Effector memory CD4-positive, alpha-beta T cell (primary cell): ENCODE results near the gene WDR53.
"Not testable (repeated sequence)": the region's sequence is repeated elsewhere in the genome, so short reads cannot be mapped to it uniquely, and the experiment has no call there.

Source experiments
- DNase-seq, 3 donors: peaks; one replicate each; pipeline ENCODE4 v3.0.0-alpha.2; 2020
- H3K27ac ChIP-seq: 2 replicates; pipeline ENCODE4 v1.7.0; 2013; ENCODE audit warnings: mild to moderate bottlenecking, low read length, moderate library complexity; ENCODE audit not compliant: insufficient read depth, poor library complexity, severe bottlenecking
- H3K27me3 ChIP-seq: replicated peaks from 2 replicates; pipeline ENCODE4 v1.7.0; 2013; ENCODE audit warnings: mild to moderate bottlenecking, low read length; ENCODE audit not compliant: insufficient read depth, control insufficient read depth, poor library complexity, severe bottlenecking
- H3K36me3 ChIP-seq: 2 replicates; pipeline ENCODE4 v1.7.0; 2013; ENCODE audit warnings: mild to moderate bottlenecking, low read length, moderate library complexity; ENCODE audit not compliant: control insufficient read depth, insufficient read depth
- H3K4me1 ChIP-seq: 2 replicates; pipeline ENCODE4 v1.7.0; 2013; ENCODE audit warnings: low read length, mild to moderate bottlenecking; ENCODE audit not compliant: control insufficient read depth, insufficient read depth, poor library complexity, severe bottlenecking
- H3K4me3 ChIP-seq: 2 replicates; pipeline ENCODE4 v1.7.0; 2013; ENCODE audit warnings: low read length, low read depth, mild to moderate bottlenecking; ENCODE audit not compliant: insufficient read depth, poor library complexity, severe bottlenecking
- H3K9me3 ChIP-seq: 2 replicates; pipeline ENCODE4 v1.7.0; 2013; ENCODE audit warnings: mild to moderate bottlenecking, low read length, moderate library complexity; ENCODE audit not compliant: control insufficient read depth

Gene WDR53

DNA sequence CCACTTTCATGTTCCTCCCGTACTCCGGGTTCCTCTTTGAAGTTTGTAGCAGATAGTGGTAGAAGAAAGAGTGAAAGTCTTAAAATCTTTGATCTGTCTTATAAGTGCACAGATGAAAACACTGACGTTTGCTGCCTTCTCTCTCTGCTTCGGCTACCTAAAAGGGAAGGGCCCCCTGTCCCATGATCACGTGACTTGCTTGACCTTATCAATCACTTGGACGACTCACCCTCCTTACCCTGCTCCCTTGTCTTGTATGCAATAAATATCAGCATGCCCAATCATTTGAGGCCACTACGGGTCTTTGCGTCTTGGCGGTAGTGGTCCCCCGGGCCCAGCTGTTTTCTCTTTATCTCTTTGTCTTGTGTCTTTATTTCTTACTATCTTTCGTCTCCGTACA lies 47.1 kb downstream of the WDR53 start:
- not testable (repeated sequence) for H3K4me3 ChIP-seq, H3K27ac ChIP-seq, H3K4me1 ChIP-seq, H3K27me3 ChIP-seq, DNase-seq, H3K36me3 ChIP-seq
- peaks cover 12% of the 10 kb centered on the region for H3K9me3 ChIP-seq

DNA sequence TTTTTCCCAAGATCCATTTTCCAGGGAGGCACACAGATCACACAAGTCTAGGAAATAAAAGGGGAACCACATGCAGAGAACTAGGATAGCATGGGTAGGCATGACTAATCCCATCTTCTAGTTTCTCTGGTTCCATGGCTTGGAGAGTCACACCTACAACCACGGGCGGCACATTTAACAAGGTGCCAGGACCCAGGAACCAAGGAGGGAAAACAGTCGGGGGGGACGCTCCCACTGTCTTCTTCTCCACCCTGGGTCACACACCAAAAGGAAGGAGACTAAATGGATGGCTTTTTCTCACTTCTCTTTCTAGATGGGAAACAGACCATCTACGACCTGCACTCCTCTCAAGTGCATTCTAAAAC lies 48.7 kb downstream of the WDR53 start:
- Histone ChIP-seq H3K4me1 (no peaks in the 10 kb centered on the region), H3K4me3 (no peak overlapping the region), H3K27ac (no peak overlapping the region), H3K9me3 (peaks cover 12% of the 10 kb centered on the region), H3K27me3 (no peaks in the 10 kb centered on the region), H3K36me3 (no peaks in the 10 kb centered on the region)
- no peak for DNase-seq

DNA sequence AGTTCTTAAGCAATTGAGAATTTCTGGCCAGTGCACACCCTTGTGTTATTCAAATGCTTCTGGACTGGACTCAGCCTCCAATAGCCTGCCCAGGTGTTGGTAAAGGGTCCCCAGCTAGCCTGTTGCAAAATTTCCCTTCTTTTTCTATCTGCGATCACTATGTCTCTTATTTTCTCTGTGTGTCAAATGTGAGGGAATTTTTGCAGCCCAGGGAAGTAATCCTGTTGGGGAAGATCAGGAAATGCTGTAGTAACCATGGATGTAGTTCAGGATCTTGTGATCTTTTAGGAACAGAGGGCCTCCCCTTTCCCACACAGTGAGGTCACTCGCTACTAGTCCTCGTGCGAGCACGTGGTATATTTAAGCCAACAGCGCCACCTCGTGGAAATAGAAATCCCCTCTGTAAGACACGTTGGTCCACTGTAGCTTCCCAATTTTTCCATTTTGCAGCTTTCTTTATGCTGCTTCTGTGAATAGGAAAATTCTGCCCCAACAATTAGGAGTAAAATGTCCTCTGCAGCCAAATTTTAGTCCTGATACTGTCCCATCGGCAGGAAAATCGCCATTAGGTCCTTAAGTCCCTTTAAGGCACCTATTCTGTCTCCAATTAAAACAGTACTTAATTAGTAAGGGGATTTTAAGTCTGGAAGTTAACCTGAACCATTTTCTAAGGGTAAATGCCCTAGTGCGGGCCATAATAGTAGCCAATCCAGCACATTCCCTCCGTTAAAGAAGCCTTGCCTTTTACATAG lies 49.2 kb downstream of the WDR53 start:
- Histone ChIP-seq H3K36me3 (no peaks in the 10 kb centered on the region), H3K4me1 (no peaks in the 10 kb centered on the region), H3K27ac (no peak overlapping the region), H3K4me3 (no peak overlapping the region), H3K27me3 (no peaks in the 10 kb centered on the region), H3K9me3 (peaks cover 12% of the 10 kb centered on the region)
- DNase-seq: peak; percentile 13 to 61 (median 41)

DNA sequence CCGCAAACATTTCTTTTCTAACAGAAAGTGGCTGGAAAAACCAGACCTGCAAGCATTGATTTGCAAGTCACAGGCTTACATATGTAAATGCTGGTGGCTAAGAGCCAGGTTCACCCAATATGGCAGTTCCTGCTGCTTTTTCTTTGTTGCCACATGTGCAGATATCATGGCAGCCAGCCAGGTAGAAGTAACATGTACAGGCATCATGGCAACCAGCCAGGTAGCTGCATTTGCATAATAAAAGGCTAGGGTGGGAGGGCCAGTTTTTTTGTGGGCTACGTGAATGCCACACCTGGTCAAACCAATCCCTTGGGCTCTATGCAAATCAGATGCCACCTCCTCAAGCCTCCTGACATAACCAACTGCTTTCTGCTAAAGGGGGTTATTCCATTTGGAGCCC lies 50.4 kb downstream of the WDR53 start:
- Histone ChIP-seq H3K27me3 (no peaks in the 10 kb centered on the region), H3K27ac (no peak overlapping the region), H3K4me3 (no peak overlapping the region), H3K4me1 (no peaks in the 10 kb centered on the region), H3K9me3 (peaks cover 12% of the 10 kb centered on the region), H3K36me3 (no peaks in the 10 kb centered on the region)
- DNase-seq: no peak

DNA sequence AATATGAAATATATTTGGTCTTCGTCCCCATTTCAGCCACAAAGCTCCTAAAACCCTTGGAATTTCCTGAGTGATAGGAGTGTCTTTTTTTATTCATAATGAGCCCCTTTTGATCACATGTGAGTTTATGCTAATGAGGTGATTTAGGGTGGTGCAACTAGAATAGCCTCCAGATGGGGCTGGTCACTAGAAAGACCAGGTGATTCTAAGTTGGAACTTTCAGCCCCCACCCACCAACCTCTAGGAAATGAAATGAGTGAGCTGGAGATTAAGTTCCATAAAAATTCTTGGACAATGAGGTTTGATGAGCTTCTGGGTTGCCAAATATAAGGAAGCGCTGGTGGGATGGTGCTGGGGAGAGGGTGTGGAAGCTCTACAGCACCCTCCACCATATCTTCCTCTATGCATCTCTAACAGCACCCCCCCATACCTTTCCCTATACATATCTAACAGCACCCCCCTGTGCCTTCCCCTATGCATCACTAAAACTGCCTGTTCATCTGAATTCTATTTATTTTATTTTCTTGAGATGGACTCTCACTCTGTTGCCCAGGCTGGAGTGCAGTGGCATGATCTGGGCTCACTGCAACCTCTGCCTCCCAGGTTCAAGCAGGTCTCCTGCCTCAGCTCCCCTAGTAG lies 51.1 kb downstream of the WDR53 start:
- no peaks in the 10 kb centered on the region for H3K4me1 ChIP-seq
- no peak overlapping the region for H3K4me3 ChIP-seq
- H3K27ac ChIP-seq: no peak overlapping the region
- no peaks in the 10 kb centered on the region for H3K36me3 ChIP-seq
- no peak for DNase-seq
- no peaks in the 10 kb centered on the region for H3K27me3 ChIP-seq
- peaks cover 12% of the 10 kb centered on the region for H3K9me3 ChIP-seq

DNA sequence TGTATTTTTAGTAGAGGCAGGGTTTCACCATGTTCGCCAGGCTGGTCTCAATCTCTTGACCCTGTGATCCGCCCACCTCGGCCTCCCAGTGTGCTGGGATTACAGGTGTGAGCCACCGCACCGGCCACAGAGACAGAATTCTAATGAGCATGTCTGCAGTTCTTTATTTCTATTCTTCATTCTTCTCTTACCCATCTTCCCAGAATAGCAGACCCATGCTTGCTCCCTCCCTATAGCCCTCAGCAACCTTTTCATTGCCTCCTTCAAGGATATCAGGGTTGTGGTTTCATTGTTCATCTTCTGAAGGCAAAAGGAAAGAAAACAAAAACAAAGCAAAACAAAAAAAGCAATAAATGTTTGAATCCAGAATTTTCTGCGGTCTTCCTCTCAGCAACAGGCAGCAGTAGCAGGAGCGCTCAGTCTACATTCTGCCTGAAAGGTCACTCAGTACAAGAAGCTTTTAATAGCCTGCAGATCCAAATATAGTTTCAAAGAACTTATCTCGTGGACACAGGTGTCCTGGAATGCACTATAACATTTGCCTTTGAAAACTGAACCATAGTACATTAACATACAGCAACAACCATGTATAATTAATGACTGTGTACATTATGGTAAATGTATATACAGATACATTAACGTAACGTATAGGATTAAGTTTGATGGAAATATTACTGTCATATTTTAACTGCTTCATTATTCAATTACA lies 53.3 kb downstream of the WDR53 start, which contains the start of gene SMCO1:
TSS of gene SMCO1 (minus strand) at position 434 of the 709 bp plus-strand sequence. CDS start at position 297, 137 bp downstream.
- DNase-seq: no peak
- no peaks in the 10 kb centered on the region for H3K36me3 ChIP-seq
- H3K4me3 ChIP-seq: no peak within 1 kb of the TSS
- H3K27me3 ChIP-seq: no peaks in the 10 kb centered on the region
- H3K27ac ChIP-seq: no peak within 1 kb of the TSS
- no peaks in the 10 kb centered on the region for H3K4me1 ChIP-seq
- peaks cover 9% of the 10 kb centered on the region for H3K9me3 ChIP-seq

DNA sequence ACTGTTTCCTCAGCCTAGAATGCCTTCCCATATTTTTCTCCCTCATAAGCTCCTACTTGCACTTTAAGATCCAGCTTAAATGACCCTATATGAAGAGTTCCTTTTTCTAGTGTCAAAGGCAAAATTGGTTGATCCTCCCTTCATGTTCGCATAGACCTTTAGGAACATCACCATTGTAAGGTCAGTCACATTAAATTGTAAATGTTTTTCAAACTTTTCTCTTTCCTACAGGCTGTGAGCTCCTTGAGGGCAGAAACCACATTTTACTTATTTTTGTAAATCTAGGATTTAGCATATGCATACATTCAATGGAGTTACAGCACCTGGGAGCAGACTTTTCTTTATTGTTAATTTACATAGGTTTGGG lies 54.0 kb downstream of the WDR53 start:
- Histone ChIP-seq H3K4me1 (no peaks in the 10 kb centered on the region), H3K9me3 (peaks cover 2% of the 10 kb centered on the region), H3K27ac (no peak overlapping the region), H3K4me3 (no peak overlapping the region), H3K36me3 (no peaks in the 10 kb centered on the region), H3K27me3 (no peaks in the 10 kb centered on the region)
- DNase-seq: no peak

DNA sequence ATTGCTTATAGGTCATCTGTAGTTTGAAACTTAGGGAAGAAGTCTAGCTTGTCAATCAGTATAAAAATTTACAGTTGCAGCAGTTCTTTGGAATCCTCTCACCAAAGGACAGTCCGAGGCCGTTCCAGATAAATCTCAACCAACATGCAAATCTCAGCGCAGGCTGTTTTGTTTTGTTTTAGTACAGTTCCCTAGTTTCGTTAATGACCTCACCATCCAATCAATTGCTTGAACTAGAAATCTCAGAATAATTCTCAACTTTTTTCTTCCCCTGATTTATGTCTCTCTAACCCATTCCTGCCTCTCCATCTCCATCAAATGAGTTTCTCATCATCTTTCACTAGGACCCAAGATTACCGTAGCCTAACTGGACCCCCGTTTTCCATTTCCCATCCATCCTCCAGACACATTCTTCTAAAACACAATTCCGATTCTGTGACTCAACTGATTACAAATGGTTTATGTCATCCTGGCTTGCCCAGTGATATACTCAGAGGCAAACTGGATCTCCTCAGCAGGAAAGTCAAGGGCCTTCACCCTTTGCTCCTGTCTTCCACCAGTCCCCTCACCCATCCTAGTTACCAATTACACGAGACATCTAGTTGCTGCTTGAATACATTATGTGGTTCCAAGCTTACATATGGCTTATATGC lies 54.5 kb downstream of the WDR53 start:
- no peak for DNase-seq
- H3K27ac ChIP-seq: no peak overlapping the region
- no peaks in the 10 kb centered on the region for H3K9me3 ChIP-seq
- no peak overlapping the region for H3K4me3 ChIP-seq
- H3K36me3 ChIP-seq: no peaks in the 10 kb centered on the region
- H3K27me3 ChIP-seq: no peaks in the 10 kb centered on the region
- H3K4me1 ChIP-seq: no peaks in the 10 kb centered on the region

DNA sequence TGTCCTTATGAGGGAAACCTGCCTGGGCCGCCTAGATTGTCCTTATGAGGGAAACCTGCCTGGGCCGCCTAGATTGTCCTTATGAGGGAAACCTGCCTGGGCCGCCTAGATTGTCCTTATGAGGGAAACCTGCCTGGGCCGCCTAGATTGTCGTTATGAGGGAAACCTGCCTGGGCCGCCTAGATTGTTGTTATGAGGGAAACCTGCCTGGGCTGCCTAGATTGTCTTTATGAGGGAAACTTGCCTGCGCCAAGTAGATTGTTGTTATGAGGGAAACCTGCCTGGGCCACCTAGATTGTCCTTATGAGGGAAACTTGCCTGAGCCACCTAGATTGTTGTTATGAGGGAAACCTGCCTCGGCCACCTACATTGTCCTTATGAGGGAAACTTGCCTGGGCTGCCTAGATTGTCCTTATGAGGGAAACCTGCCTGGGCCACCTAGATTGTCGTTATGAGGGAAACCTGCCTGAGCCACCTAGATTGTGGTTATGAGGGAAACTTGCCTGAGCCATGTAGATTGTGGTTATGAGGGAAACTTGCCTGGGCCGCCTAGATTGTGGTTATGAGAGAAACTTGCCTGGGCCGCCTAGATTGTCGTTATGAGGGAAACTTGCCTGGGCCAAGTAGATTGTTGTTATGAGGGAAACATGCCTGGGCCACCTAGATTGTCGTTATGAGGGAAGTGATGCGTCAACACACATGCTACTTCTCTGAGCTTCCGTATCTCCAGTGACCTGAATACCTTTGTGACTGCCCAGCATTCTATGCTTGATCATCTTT lies 56.5 kb downstream of the WDR53 start:
- not testable (repeated sequence) for DNase-seq, H3K4me3 ChIP-seq, H3K27me3 ChIP-seq, H3K4me1 ChIP-seq, H3K27ac ChIP-seq, H3K9me3 ChIP-seq, H3K36me3 ChIP-seq
